ENCODE measurements around the gene CEP164.

CEP164 gene

GRCh38 chr11:117437041-117437790 is 109.6 kb downstream of the CEP164 start:
- no peaks in the 10 kb centered on the region for H3K27me3 ChIP-seq (ENCODE audit: low read depth, low read length)
- no peaks in the 10 kb centered on the region for H4K20me1 ChIP-seq (ENCODE audit: insufficient read depth, low read length)
- no peaks in the 10 kb centered on the region for H3K79me2 ChIP-seq (ENCODE audit: low read length)
- TF ChIP-seq CTCF (IDR thresholded peaks at IDR 0.05; ENCODE audit: low read depth, low read length) = no peak
- TF ChIP-seq EZH2phosphoT487 (IDR thresholded peaks at IDR 0.05; ENCODE audit: low read depth) = no peak
- H2AFZ ChIP-seq (ENCODE audit: low read depth, low read length) = no peak overlapping the region
- no peak overlapping the region for H3K9ac ChIP-seq (ENCODE audit: low read length)
- H3K36me3 ChIP-seq (replicated peaks; ENCODE audit: low read depth, low read length) = peaks cover 6% of the 10 kb centered on the region
- H3K9me3 ChIP-seq (ENCODE audit: insufficient read depth, low read length) = no peaks in the 10 kb centered on the region
- peaks cover 36% of the 10 kb centered on the region for H3K4me1 ChIP-seq (ENCODE audit: low read length)
- no peak overlapping the region for H3K4me2 ChIP-seq (ENCODE audit: low read length)
- no peak overlapping the region for H3K27ac ChIP-seq (ENCODE audit: low read length)
- H3K4me3 ChIP-seq (ENCODE audit: low read length) = no peak overlapping the region

GRCh38 chr11:117437791-117438130 is 110.1 kb downstream of the CEP164 start:
- H3K4me2 ChIP-seq (ENCODE audit: low read length) = no peak overlapping the region
- H3K9ac ChIP-seq (ENCODE audit: low read length) = no peak overlapping the region
- no peaks in the 10 kb centered on the region for H3K9me3 ChIP-seq (ENCODE audit: insufficient read depth, low read length)
- H3K27ac ChIP-seq (ENCODE audit: low read length) = no peak overlapping the region
- H3K36me3 ChIP-seq (replicated peaks; ENCODE audit: low read depth, low read length) = peaks cover 6% of the 10 kb centered on the region
- H3K4me3 ChIP-seq (ENCODE audit: low read length) = no peak overlapping the region
- no peaks in the 10 kb centered on the region for H4K20me1 ChIP-seq (ENCODE audit: insufficient read depth, low read length)
- no peak overlapping the region for H2AFZ ChIP-seq (ENCODE audit: low read depth, low read length)
- no peaks in the 10 kb centered on the region for H3K27me3 ChIP-seq (ENCODE audit: low read depth, low read length)
- H3K4me1 ChIP-seq (ENCODE audit: low read length) = peaks cover 36% of the 10 kb centered on the region
- H3K79me2 ChIP-seq (ENCODE audit: low read length) = no peaks in the 10 kb centered on the region
- TF ChIP-seq EZH2phosphoT487 (IDR thresholded peaks at IDR 0.05; ENCODE audit: low read depth) (no peak), CTCF (IDR thresholded peaks at IDR 0.05; ENCODE audit: low read depth, low read length) (no peak)

GRCh38 chr11:117438371-117439000 is 110.8 kb downstream of the CEP164 start:
- Histone ChIP-seq H3K36me3 (replicated peaks; ENCODE audit: low read depth, low read length) (peaks cover 6% of the 10 kb centered on the region), H3K4me1 (ENCODE audit: low read length) (peaks cover 30% of the 10 kb centered on the region), H3K9me3 (ENCODE audit: insufficient read depth, low read length) (no peaks in the 10 kb centered on the region), H3K4me2 (ENCODE audit: low read length) (no peak overlapping the region), H3K9ac (ENCODE audit: low read length) (no peak overlapping the region), H4K20me1 (ENCODE audit: insufficient read depth, low read length) (no peaks in the 10 kb centered on the region), H3K27ac (ENCODE audit: low read length) (no peak overlapping the region), H3K79me2 (ENCODE audit: low read length) (no peaks in the 10 kb centered on the region), H3K27me3 (ENCODE audit: low read depth, low read length) (no peaks in the 10 kb centered on the region), H3K4me3 (ENCODE audit: low read length) (no peak overlapping the region), H2AFZ (ENCODE audit: low read depth, low read length) (no peak overlapping the region)
- no peak for TF ChIP-seq CTCF (IDR thresholded peaks at IDR 0.05; ENCODE audit: low read depth, low read length)
- TF ChIP-seq EZH2phosphoT487 (IDR thresholded peaks at IDR 0.05; ENCODE audit: low read depth) = no peak

GRCh38 chr11:117439256-117439655 is 111.6 kb downstream of the CEP164 start:
- H3K4me3 ChIP-seq (ENCODE audit: low read length) = no peak overlapping the region
- no peak overlapping the region for H2AFZ ChIP-seq (ENCODE audit: low read depth, low read length)
- no peak overlapping the region for H3K9ac ChIP-seq (ENCODE audit: low read length)
- no peak overlapping the region for H3K27ac ChIP-seq (ENCODE audit: low read length)
- H3K9me3 ChIP-seq (ENCODE audit: insufficient read depth, low read length) = no peaks in the 10 kb centered on the region
- H3K4me1 ChIP-seq (ENCODE audit: low read length) = peaks cover 23% of the 10 kb centered on the region
- peaks cover 4% of the 10 kb centered on the region for H3K36me3 ChIP-seq (replicated peaks; ENCODE audit: low read depth, low read length)
- H3K79me2 ChIP-seq (ENCODE audit: low read length) = no peaks in the 10 kb centered on the region
- no peaks in the 10 kb centered on the region for H3K27me3 ChIP-seq (ENCODE audit: low read depth, low read length)
- no peaks in the 10 kb centered on the region for H4K20me1 ChIP-seq (ENCODE audit: insufficient read depth, low read length)
- no peak overlapping the region for H3K4me2 ChIP-seq (ENCODE audit: low read length)
- no peak for TF ChIP-seq CTCF (IDR thresholded peaks at IDR 0.05; ENCODE audit: low read depth, low read length)
- no peak for TF ChIP-seq EZH2phosphoT487 (IDR thresholded peaks at IDR 0.05; ENCODE audit: low read depth)

Data from OCI-LY3 (cell line).